Activated naive CD4-positive, alpha-beta T cell treated with anti-CD3 and anti-CD28 coated beads, Interleukin-2, amount 50 U/mL, for 16 hours (primary cell): ENCODE results near the gene KLHL29.

Experiments
- DNase-seq: peaks from one replicate; pipeline ENCODE4 v3.0.0-alpha.2; 2020

Gene KLHL29

GRCh38 chr2:23599667-23600066 is 214.7 kb downstream of the KLHL29 start:
- DNase-seq: no peak

DNA sequence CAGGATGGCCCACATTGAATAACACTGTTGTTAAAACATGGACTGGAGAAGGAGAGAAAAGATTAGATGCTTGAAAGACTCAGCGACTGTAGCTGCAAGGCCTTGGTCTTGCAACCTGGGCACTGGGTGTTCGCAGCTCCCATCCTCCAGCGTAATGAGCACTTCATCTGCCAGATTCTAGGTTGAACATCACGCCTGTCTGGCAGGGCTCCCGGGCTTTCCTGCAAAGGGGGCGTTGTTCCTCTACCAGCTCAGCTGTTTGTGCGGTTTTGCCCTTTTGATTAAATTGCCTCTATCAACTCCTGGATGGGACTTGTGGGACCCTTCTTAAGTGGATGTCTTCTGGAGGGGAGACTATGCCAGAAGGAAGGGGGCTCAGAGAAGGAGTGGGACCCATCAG is 215.4 kb downstream of the KLHL29 start:
- DNase-seq: no peak

- no peak for DNase-seq
Observed at GRCh38 chr2:23601301-23601965, 216.5 kb downstream of the KLHL29 start.

DNA sequence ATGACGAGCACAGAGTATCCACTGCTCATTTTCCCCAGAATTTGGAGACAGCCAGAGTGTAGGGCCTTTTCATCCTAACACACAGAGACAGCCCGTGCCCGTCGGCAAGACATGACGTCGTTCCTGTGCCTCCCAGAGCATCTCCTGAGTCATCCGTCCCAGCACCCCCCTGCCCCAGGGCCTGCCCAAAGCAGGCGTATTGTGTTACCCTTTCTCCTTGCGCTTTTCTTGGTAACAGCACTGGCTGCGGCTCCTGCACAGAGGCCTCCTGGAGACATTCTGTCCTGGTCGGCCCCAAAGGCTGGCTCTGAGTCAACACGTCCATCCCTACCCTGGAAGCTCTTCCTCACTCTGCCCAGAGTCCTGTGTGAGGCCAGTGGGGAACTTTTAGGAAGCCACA is 217.1 kb downstream of the KLHL29 start:
- DNase-seq: no peak

DNA sequence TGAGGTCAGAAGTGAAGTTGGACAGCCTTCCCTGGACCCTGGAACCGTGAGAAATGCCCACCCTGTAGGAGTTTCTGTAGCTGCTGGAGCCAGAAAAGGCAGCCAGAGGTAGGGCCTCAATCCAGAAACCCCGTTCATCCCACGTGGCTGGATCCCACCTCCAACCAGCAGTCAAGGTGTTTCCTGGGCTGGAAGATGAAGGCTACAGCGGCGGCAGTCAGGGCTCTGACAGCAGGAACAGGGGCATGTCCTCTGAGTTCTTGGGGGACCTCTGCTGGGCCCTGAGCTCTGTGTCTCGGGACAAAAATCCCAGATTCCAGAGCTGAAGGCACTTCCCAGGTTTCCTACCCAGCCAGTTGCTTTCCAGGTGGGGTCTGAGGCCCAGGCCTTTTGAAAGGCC is 218.2 kb downstream of the KLHL29 start:
- no peak for DNase-seq

GRCh38 chr2:23603581-23603980 is 218.6 kb downstream of the KLHL29 start:
- no peak for DNase-seq

DNA sequence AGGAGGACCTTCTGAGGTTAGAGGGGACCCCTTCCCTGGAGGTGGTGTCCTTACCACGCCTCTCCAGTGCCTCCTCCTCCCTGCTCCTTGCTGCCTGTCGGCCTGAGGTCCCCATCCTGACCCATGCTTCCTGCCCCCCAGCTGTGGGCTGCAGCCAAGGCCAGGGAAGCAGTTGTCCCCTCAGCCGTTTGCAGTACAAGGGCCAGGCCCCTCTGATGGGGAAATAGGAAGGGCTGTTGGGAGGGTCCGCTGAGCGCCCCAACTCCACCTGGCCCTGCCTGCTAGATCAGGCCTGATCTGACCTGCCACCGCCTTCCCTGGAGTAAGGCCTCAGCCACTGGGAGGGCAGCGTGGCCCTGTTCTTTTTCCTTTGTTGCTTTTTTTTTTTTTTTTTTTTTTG is 219.8 kb downstream of the KLHL29 start:
- no peak for DNase-seq

DNA sequence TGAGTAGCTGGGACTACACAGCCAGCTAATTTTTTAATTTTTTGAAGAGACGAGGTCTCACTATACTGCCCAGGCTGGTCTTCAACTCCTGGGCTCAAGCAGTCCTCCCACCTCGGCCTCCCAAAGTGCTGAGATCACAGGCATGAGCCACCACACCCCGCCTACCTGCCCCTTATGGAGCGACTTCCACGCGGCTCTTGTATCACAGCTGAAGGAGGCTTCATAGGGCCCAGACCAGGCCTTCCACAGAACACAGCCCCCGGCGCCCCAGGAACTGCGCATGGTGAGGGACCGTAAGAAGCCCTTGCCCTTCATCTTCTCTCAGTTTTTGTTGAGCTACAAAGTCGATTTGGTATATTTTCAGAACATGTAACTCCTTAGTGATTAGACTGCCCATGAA is 220.3 kb downstream of the KLHL29 start:
- DNase-seq: no peak

- no peak for DNase-seq
Observed at GRCh38 chr2:23606196-23606595, 221.2 kb downstream of the KLHL29 start.

GRCh38 chr2:23606968-23607367 is 222.0 kb downstream of the KLHL29 start:
- DNase-seq: no peak

DNA sequence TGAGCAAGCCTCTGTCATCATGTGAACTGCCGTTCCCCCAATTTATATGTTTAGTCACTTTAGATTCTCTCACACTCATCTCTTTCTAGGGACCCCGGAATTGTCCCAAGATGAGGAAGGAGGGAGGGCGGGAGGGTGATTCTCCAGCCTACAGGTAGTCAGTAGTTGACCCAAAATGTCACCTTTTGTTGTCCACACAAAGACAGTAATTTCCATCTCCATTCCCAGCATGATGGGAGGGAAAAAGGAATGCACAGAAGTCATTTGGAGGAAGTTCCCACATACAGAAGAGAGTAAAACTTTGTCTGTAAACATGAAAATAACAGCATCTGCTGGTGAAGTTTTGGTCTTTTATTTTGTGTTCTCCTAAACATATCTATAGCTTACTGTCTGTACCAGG is 222.9 kb downstream of the KLHL29 start:
- DNase-seq: no peak

GRCh38 chr2:23609254-23609653 is 224.3 kb downstream of the KLHL29 start:
- DNase-seq: no peak

DNA sequence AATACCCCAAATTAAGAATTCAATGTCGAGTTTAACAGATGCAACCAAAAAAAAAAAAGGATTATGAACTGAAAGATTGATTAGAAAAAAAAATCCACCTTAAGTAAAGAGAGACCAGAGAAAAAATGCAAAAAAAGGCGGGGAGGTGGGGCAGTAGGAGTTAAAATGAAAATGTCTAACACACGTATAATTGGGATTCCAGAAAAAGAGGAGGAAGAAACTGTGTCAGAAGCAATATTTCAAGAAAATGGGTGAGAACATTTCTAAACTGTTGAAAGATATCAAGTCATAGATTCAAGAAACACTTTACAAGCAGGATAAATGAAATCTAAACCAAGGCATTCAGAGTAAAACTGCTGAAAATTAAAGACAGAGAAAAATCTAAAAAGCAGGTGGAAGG is 226.9 kb downstream of the KLHL29 start:
- DNase-seq: no peak

DNA sequence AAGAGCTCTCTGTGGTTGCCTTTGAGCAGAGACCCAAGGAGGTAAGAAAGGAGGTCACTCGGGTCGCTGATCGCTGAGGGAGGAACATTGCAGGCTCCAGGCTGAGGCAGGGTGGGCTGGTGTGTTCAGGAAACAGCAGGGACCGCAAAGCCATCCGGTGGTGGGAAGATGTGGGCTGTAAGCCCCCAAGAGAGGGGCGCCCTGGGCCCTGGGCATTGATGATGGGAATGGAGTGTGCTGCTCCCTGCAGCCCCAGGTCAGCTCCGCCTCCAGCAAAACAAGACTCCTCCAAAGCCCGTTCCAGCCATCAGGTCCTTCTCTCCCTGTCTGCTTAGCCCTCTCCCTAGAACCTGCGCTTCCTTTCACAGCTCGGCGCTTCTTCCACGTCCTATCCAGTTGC is 229.7 kb downstream of the KLHL29 start:
- DNase-seq: no peak

DNA sequence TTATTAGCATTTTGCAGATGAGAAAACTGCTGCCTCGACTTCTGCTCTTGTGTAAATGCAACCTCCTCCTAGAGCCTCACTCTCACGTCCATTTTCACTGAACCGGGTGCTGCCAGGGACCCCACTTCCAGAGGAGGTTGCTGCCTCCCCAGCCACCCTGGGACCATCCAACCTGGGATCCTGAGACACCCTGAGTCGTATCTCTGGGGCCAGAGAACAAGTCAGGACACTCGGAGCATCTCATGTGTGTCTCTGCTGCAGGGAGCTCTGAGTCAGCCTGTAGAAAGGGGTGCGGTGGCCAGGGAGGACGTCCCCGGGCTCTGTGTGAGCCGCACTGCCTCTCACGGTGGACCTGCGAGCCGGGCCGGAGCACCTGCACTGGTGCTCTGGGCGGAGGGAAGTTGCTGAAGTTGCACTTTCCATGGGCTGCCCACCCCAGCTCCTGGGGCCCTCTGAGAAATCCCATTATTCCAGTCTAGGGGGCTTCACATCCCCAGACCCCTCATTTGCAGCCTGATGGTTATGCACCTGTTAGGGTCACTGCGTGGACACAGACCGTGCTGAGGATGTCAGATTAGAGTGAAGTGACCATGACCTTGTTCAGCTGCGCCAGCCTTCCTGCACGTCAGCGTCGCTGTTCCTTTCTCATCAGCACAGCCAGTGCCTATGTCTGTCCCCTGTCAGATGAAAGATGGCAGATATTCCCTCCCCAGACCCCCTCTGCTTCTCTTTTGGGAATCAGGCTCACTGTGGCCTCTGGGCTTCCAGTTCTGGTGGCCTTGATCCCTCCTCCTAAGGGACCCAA is 230.4 kb downstream of the KLHL29 start:
- DNase-seq: no peak

DNA sequence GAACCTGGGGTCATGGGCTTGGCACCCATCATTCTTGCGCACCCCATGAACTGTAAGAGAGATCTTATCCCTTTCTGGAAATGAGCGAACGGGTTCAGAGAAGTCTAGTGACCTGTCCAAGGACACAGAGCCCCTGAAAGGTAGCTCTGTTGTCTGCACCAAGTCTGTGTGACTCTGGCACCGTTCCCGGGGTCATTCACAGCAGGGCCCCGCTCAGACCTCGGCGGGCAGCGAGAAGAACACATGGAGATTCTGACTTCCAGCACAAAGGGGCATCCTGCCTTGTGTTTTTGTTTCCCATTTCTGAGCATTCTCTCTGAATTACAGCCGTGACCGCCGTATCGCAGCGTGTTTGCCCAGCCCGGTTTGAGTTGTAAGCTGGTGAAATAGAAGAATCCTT is 231.7 kb downstream of the KLHL29 start:
- DNase-seq: no peak

GRCh38 chr2:23617167-23617810 is 232.3 kb downstream of the KLHL29 start:
- no peak for DNase-seq

DNA sequence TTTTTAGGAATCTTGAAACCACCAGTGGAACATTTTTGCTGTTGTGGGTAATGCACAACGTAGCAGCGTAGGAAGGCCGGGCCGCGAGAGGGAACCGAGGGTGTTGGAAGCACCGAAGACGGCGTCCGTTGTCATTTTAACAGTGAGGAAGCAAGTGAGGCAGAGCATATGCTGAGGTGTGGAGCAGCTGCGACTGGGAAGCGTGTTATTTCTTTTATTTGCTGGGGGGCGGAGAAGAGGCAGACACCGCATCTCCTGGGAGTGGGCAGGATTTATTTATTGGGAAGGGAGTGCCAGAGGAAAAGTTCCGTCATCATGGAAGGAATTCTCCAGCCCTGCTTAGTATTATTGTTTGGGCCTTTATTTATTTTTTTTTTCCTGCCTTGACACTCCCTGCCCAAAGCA is 232.8 kb downstream of the KLHL29 start:
- DNase-seq: no peak

GRCh38 chr2:23618265-23618664 is 233.3 kb downstream of the KLHL29 start:
- no peak for DNase-seq

- DNase-seq: no peak
Observed at GRCh38 chr2:23618794-23619530, 234.0 kb downstream of the KLHL29 start.

GRCh38 chr2:23619941-23620340 is 235.0 kb downstream of the KLHL29 start:
- no peak for DNase-seq

DNA sequence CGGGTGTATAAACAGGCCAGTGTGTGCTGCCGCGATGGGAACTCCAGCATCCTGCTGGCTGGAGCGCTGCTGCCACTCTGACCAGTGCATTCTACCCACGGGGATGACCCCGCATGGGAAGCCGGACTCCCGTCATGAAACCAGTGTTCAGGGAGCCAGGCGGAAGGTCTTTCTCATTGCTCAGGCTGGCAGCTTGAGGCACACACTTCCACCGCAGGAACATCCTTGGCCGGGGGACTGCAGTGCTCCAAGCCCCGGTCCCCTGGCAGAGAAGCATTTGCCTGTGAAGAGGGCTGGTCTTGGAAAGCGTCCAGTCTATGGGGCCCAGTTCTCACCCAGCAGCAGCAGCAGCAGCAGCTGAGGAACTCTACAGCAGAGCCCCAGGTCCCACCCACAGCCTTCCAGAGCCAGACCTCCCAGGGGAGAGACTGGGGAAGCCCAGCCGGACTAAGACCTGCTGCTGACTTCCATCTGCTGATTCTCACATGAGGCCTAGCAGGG is 235.9 kb downstream of the KLHL29 start:
- DNase-seq: no peak

DNA sequence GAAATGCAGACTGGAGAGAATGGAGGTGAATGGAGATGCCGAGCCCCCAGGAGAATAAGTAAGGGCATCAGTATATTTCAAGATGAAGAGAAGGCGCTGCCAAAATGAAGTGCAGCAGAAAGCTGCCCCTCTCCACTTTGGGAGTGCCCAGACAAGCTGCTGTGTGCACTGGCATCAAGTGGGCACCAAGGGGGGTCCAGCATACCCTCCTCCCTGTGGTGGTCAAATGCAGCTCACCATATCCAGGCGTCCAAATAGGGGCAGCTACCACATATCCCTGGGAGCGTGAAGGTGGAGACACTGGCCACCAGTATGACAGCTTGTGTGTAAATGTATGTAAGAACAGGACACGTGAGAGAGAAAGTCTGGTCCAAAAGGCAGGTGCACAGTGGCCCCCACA is 236.6 kb downstream of the KLHL29 start:
- DNase-seq: no peak
